SHP77 (cell line): ENCODE data around the gene SCN2B.

Experiments
- DNase-seq, 2 experiments: peaks; one replicate each; lab custom pipeline; 2025; lab: John Stamatoyannopoulos, UW

The SCN2B gene

DNA sequence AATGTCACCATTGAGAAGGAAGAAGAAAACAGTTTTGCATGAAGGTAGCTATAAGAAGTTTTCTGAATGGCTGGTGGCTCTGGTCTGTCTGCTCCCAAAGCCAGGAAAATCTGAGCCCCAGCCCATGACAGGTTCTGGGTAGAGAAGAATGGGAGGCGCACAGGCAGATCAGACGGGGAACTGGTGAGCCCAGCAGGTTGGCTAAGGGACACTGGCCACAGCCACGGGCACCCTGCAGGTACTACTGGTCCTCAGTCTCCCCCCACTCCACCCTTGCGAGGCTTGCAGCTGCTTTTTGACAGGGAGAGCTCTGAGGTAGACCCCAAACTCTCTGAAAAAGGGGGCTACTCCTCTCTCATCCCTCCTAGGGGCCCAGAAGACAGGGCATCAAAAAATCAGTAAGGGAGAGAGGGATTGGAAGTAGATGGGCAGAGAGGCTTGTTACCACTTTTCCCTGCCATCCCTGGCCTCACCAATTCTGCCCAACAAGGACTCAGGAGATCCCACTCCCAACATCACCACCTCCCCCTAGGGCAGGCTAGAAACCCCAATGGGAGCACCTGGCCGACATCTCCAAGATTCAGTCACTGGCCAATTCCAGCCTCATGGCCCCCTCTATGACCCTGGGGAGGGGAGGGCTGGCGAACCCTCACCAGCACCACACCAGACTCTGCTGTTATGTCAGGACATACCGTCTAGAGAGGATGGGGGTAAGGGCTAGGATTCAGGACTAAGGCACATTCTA, 41.2 kb downstream of the SCN2B start:
- no peak for DNase-seq

DNA sequence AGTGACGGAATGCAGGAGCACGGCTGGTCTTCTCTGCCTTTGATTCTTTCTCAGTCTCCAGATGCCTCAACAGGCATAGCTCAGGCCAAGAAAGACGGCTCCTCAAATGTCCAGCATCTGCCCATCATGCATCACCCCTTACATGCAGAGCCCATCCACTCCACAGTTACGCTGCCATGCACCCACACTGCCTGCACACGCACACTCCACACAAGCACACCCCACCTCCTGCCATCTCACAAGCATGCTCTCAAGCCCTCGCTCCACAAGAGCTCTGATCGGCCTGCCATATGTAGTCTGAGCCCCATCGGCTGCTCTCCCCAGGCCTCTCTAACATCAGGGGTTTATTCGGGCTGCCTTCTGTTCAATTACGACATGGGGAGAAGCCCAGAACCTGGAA, 42.6 kb downstream of the SCN2B start:
- DNase-seq = no peak

DNA sequence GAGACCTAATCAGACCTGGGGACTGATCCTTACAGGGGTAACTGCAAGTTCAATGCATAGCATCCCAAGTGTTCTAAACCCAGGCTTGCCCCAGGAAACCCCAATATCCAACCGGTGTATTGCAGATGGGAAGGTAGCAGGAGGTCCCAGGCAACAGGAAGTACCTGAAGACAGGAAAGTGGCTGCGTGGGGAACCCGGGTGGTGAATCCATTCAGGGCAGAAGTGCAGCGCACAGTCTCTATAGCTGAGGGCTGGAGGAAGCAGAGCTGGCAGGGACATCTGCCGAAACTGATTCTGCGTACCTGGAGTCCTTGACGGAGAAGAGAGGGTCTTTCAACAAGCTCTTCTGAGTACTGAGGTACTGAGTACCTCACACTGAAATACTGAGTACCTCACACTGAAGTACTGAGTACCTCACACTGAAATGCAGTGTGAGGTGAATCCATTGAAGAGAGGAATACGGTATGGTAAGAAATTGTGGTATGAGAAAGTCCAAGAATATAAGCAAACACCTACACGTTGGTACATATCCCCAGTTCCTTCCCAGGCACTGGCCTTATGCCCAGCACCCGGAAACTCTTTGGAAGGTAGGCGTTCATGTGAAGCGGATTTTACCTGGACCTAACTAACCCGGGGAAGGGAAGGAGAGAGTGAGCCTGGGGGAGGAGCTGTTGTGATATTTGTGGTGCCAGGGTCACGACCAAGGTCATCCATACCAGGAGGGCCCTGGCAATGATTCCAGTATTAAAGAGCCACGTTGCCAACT, 43.9 kb downstream of the SCN2B start:
- no peak for DNase-seq

DNA sequence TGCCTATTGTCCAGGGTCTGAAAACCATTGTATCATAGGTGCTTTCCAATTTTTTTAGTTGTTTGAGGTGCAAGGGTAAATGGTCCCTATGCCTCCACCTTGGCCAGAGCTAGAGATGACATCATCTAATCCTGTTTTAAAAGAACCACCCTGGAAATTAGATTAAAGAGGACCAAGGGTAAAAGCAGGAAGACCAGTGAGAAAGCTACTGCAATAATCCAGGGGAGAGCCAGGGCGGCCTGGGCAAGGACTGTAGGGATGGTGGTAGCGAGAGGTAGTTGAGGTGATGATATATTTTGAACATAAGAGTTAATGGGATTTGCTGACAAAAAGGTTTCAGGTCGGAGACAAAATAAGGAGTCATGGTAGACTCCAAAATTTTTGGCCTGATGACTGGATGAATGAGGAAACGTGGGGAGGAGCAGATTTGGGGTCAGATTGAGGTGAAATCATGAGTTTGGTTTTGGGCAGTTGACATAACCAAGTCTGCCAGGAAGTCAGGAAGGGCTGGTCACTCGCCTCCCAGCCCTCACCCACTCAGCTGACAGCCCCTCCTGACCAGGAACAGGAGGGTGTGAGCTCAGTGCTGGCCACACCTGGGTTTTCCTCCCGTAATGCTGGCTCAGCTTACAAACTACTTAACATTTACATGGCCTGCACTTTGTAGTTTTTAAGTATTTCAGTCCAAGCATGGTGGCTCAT, 46.8 kb downstream of the SCN2B start:
- DNase-seq = no peak

DNA sequence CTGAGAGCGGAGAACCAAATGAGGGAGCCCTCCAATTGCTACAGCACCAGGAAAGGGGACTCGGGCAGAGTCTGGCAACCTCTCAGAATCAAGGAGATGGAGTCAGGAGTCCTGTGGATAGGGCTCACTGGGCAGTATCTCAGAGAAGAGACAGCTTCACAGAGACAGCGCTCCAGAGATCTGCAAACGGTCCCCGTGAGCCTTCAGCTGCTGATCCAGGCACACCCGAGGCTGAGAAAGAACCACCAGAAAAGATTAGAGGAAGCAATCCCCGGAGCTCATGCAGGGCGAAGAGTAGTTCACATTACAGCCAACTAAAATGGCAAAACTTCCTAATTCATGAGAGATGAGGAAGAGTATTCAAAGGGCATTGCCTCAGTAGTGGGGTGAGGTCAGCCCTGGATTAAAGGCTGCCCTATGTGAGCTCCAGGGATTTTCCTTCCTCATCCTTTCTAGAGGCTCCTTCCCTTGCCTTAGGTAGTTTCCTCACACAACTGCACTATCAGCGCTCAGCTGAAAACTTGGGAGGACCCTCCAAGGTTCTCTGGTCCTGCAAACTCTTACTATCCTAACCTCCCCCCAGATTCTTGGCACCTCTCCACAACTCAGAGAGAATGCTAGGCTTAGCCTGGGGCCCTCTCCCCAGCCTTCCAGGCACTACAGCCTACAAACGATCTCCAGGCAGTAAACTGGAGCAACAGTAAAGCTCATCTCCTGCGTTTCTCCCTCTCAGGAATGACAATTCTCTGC, 47.5 kb downstream of the SCN2B start:
- DNase-seq = no peak

DNA sequence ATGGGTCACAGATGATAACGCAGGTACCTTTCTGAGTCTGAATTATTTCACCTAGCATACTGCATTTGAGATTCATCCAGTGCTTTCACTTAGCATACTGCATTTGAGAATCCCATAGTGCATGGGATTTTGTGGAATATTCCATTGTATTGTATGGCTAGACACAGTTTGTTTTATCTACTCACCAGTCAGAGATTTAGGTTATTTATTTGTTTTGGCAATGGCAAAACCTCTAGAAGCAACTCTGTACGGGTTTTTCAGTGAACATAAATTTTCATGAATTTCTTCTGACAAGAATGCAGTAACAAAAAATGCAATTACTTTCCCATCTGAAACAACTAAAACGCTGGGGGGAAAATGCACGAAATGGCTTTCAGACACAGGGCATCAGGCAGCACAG, 48.1 kb downstream of the SCN2B start:
- DNase-seq = no peak

DNA sequence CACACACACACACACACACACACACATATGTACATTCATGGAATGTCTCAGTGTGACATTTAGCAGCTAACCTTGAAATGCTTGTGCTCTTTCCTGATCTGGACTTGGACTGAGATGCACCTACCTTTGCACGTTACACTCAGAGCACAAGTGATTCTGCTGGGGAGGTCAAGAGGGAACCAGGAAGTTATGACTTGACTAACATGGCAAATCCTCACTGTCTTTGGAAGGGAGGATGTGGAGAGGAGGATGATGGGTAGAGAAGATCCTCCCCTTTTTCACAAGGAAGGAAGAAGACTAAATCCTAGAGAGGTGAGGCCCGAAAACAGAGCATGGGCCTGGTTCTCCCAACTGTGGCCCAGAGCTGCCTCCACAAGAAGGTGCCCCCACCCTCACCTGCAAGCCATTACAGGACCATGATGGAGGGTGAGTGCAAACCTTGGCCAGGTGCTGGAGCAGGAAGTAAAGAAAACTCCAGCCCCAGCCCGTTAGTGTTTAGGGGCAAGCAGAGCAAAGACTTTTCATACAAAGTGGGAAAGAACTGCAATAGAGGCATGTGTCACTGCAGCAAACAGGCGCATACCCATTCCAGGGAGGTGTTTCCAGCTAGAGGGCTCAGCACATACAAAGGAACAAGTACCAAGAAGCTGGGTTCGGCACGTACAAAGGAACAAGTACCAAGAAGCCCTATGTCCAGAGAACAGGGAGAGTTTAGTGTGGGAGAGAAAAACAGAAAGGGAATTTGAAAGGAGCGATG, 50.2 kb downstream of the SCN2B start:
- DNase-seq = peak; percentile 12 to 14

DNA sequence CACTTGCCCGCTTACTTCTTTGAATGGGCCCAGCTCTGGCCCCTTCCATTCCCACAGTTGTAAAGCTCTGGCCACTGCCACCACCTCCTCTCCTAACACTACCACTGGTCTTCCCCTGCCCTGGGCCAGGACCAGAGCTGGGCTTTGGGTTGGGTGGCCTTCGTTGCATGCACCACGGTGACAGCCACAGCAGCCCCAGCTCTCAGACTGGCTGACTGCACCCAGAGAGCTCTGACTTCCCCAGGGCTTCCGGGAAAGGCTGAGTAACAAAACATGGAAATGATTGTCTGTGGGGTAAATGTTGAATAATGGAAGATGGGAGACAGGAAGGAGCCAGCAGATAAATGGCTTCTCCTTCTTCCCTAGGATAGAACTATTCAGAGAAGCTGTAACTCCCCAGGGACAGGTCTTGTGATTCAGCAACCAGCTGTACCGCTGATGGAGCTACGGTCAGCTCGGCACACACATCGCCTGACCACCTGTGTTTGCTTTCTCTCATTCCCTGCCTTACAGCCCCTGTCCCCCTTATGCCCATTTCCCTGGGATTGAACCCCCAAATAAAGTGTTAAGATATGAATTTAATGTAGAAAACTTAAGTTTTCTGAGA, 51.4 kb downstream of the SCN2B start:
- DNase-seq = no peak

DNA sequence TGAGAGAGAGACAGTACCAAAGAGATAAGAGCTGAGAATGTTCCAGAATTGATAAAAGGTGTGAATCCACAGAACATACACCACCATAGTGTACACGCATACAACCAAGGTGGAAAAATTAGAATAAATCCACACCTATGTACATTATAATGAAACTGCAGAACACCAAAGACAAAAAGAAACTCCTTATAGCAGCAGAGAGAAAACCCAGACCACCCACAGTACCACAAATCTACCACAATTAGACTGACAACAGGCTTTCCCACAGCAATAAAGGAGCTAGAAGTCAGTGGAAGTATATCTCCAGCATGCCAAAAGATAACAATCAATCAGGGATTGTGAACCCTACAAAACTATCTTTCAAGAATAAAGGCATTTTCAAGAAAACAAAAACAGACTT, 55.6 kb downstream of the SCN2B start:
- no peak for DNase-seq

DNA sequence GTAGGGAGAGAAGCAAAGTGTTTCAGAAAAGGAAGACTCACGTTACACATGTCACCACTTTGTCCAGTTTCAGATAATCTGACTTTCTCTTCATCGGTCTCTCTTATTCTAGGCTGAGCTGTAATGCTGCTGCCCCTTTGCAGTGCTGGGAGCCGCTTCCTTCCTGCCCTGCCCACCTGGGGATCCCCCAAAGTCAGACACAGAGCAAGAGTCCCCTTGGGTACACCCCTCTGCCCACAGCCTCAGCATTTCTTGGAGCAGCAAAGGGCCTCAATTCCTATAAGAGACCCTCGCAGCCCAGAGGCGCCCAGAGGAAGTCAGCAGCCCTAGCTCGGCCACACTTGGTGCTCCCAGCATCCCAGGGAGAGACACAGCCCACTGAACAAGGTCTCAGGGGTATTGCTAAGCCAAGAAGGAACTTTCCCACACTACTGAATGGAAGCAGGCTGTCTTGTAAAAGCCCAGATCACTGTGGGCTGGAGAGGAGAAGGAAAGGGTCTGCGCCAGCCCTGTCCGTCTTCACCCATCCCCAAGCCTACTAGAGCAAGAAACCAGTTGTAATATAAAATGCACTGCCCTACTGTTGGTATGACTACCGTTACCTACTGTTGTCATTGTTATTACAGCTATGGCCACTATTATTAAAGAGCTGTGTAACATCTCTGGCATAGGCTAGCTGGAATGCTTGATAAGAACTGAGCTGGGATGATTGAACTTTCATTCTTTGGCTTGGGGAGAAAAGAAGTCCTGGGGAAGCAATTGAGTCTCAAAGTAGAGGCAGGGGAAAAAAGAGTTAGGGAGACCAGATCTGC, 58.4 kb downstream of the SCN2B start:
- no peak for DNase-seq

DNA sequence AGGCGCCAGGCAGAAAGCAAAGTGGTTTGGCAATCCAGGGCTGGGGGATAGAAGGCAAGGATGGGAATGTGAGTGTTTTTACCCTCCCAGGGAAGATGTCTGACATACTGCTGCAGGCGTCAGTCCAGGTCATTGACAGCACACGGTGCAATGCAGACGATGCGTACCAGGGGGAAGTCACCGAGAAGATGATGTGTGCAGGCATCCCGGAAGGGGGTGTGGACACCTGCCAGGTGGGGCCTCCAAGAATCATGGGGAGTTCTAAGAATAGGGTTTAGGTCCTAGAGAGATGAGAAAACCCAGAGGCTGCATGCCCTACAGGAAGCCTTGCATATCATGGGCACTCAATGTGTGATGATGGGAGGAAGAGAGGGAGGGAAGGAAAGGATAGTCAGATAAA, 61.4 kb downstream of the SCN2B start:
- no peak for DNase-seq

DNA sequence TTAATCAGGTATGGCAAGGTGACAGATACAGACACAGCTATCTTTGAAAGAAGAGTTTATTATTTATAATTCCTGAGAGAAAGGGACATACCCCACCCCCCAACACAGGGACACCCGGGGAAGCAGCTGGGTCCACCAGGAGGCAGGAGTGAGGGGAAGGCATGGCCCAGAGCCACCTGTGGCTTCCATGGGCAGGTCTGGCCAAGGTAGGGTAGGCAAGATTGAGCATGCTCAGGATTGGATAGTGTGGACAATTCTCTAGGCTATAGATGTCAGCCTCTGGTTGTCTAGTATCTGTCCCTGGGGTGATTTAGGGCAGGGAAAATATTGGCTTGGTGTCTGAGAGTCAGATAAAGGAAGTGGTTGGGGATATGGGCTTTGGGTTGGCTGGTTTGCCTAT, 62.2 kb downstream of the SCN2B start:
- no peak for DNase-seq

DNA sequence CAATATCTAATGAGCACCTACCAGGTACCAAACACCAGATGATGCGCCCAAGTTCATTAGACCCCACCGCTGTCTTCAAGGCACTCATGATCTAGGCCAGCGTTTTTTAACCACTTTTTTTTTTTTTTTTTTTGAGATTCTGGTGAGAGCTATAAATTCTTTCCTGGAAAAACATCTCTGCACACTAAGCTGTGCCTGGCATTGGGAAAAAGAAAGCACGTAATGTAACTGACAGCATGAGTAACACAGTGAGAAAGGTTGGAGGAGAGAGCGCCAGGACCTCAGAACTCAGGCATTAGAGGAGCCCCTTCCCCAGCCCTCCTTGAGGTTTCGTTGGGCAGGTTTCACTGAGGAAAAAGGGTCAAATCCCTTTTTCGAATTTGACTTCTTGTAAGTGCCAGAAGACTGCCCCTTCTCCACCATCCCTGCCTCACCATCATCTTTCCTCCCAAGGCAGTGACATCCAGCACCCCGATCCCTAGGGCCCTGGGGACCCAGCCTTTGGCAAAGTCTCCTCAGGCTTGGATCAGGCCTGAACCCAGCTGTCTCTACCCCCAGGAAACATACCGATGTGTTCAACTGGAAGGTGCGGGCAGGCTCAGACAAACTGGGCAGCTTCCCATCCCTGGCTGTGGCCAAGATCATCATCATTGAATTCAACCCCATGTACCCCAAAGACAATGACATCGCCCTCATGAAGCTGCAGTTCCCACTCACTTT, 63.6 kb downstream of the SCN2B start:
- DNase-seq = no peak
